RKO (cell line): ENCODE measurements around the gene PRKG2.
"Not testable (repeated sequence)": the region's sequence is repeated elsewhere in the genome, so short reads cannot be mapped to it uniquely, and the experiment has no call there.

Experiments used
- DNase-seq: peaks from one replicate; pipeline ENCODE4 v3.0.0-alpha.2; 2016; ENCODE audit warnings: low spot score

The PRKG2 gene

GRCh38 chr4:81153714-81154323 lies 61.2 kb downstream of the PRKG2 start:
- DNase-seq = not testable (repeated sequence)

GRCh38 chr4:81152839-81153713 lies 61.9 kb downstream of the PRKG2 start:
- no peak for DNase-seq

- DNase-seq = no peak
These were observed 65.0 kb downstream of the PRKG2 start for GRCh38 chr4:81149976-81150375.

GRCh38 chr4:81148576-81148975 lies 66.4 kb downstream of the PRKG2 start:
- no peak for DNase-seq

- no peak for DNase-seq
These were observed 68.6 kb downstream of the PRKG2 start for GRCh38 chr4:81146466-81146865.

GRCh38 chr4:81143183-81143582 lies 71.8 kb downstream of the PRKG2 start:
- DNase-seq = no peak

- DNase-seq = no peak
These were observed 72.3 kb downstream of the PRKG2 start for GRCh38 chr4:81142744-81143143.

GRCh38 chr4:81137894-81138293 lies 77.1 kb downstream of the PRKG2 start:
- DNase-seq = no peak

GRCh38 chr4:81137446-81137845 lies 77.6 kb downstream of the PRKG2 start:
- DNase-seq = no peak

GRCh38 chr4:81136161-81136905 lies 78.7 kb downstream of the PRKG2 start:
- DNase-seq = no peak

- no peak for DNase-seq
These were observed 79.5 kb downstream of the PRKG2 start for GRCh38 chr4:81135501-81135900.

GRCh38 chr4:81131563-81131962 lies 83.5 kb downstream of the PRKG2 start:
- no peak for DNase-seq

GRCh38 chr4:81131066-81131465 lies 84.0 kb downstream of the PRKG2 start:
- DNase-seq = no peak

GRCh38 chr4:81130569-81130968 lies 84.5 kb downstream of the PRKG2 start:
- no peak for DNase-seq

GRCh38 chr4:81120055-81120454 lies 95.0 kb downstream of the PRKG2 start:
- no peak for DNase-seq

GRCh38 chr4:81118086-81118485 lies 96.9 kb downstream of the PRKG2 start:
- DNase-seq = no peak

GRCh38 chr4:81116566-81116965 lies 98.5 kb downstream of the PRKG2 start:
- no peak for DNase-seq

GRCh38 chr4:81113024-81113423 lies 102.0 kb downstream of the PRKG2 start:
- DNase-seq = no peak

GRCh38 chr4:81109356-81109755 lies 105.7 kb downstream of the PRKG2 start:
- no peak for DNase-seq

GRCh38 chr4:81106150-81106549 lies 108.9 kb downstream of the PRKG2 start:
- DNase-seq = no peak

GRCh38 chr4:81102107-81102506 lies 112.9 kb downstream of the PRKG2 start:
- no peak for DNase-seq

GRCh38 chr4:81096566-81096965 lies 118.5 kb downstream of the PRKG2 start:
- DNase-seq = no peak

GRCh38 chr4:81095389-81095788 lies 119.6 kb downstream of the PRKG2 start:
- no peak for DNase-seq
